Lower leg skin (tissue), 4 donors: ENCODE measurements around the gene ANO5. TPM values are rescaled to one million over a fixed set of nuclear protein-coding genes. Genes with fewer than 3 reads are reported as not detected.

ENCODE experiments used
- DNase-seq, 2 donors: peaks; one replicate each; pipeline ENCODE4 v3.0.0-alpha.2; 2019; ENCODE audit warnings: low spot score in 2 of 2
- H3K4me3 ChIP-seq: fragments of 200-600 bp; sonication (generic); 2 replicates; pipeline ENCODE4 v1.5.1; 2017; ENCODE audit warnings: mild to moderate bottlenecking, low read depth; ENCODE audit not compliant: poor library complexity, severe bottlenecking
- POLR2A ChIP-seq, 2 donors: fragments of 450-650 bp; IDR thresholded peaks; one replicate each; pipeline ENCODE4 v1.6.1; 2016 to 2017; ENCODE audit warnings: antibody characterized with exemption in 2 of 2, mild to moderate bottlenecking in 1 of 2, moderate library complexity in 1 of 2
- WGBS, 2 donors: methylation state at CpG; one replicate each; pipeline ENCODE4 v1.1.5; 2018; 5-methylcytosine and 5-hydroxymethylcytosine counted together
- intact Hi-C: fragments of 100-400 bp; cut with DNase I; formaldehyde crosslinking; loops from one replicate; pipeline ENCODE4 v1.15.0; 2023; ENCODE audit warnings: low total_unique reads
- total RNA-seq, 4 donors: library from RNA; depleted of rRNA; stranded (reverse); fragments of >200 nt; gene quantifications; one replicate each; pipeline ENCODE4 v1.1.0, GENCODE V29; 2016
- TF ChIP-seq, protein P1 (sequence below), 3 donors: fragments of 450-650 bp; IDR thresholded peaks; one replicate each; pipeline ENCODE4 v1.5.1; 2016; ENCODE audit warnings: antibody characterized with exemption in 3 of 3, mild to moderate bottlenecking in 3 of 3, moderate library complexity in 2 of 3

The ANO5 gene
- total RNA-seq, 4 donors from 2014 or later = 0.19 to 0.98 (median 0.71) TPM

DNA sequence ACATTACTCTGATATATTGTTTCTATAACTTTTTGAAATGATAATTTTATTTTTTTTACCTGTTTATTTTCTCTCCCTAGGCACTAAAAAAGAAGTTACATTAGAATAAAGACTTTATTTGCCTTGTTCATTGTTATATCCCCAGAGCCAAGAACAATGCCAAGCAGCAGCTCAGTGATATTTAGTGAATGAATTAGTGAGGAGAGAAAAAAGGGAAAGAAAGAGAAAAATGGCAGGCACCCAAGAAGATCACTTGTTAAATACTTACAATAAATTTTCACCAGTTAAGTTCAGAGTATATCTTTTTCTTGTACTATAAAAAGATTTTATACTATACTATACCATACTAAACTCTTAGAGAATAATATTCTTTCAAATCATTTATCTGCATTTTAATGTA is 13.3 kb upstream of the ANO5 start:
- DNase-seq = no peak
- intact Hi-C loops = no loop called here
- no peak for TF ChIP-seq POLR2A (IDR thresholded peaks at IDR 0.05)
- TF ChIP-seq, protein P1, sequence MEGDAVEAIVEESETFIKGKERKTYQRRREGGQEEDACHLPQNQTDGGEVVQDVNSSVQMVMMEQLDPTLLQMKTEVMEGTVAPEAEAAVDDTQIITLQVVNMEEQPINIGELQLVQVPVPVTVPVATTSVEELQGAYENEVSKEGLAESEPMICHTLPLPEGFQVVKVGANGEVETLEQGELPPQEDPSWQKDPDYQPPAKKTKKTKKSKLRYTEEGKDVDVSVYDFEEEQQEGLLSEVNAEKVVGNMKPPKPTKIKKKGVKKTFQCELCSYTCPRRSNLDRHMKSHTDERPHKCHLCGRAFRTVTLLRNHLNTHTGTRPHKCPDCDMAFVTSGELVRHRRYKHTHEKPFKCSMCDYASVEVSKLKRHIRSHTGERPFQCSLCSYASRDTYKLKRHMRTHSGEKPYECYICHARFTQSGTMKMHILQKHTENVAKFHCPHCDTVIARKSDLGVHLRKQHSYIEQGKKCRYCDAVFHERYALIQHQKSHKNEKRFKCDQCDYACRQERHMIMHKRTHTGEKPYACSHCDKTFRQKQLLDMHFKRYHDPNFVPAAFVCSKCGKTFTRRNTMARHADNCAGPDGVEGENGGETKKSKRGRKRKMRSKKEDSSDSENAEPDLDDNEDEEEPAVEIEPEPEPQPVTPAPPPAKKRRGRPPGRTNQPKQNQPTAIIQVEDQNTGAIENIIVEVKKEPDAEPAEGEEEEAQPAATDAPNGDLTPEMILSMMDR (IDR thresholded peaks at IDR 0.05) = no peak
- H3K4me3 ChIP-seq = no peak overlapping the region

DNA sequence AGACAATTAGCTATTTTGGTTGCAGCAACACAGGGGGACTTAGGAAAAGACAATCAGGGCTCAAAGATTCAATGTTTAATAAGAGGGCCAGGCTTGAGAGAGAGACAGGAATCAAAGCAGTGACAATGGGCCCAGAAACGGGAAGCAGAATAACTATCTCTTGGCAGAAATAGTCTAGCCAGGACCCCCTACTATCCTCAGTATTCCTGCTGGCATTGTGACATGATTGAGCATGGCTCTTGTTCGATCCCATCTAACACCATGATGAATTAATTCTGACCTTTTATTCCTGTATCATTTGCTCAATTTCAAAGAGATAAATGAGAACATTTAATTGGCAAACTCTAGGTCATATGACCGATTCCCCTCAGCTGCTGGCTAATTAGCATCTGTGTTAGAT is 12.8 kb upstream of the ANO5 start:
- intact Hi-C loops = no loop called here
- no peak overlapping the region for H3K4me3 ChIP-seq
- TF ChIP-seq, protein P1 (IDR thresholded peaks at IDR 0.05) = no peak
- no peak for TF ChIP-seq POLR2A (IDR thresholded peaks at IDR 0.05)
- DNase-seq = no peak
- WGBS, 2 donors = 74 to 75% methylated on average over 3 of the region's 3 CpGs

DNA sequence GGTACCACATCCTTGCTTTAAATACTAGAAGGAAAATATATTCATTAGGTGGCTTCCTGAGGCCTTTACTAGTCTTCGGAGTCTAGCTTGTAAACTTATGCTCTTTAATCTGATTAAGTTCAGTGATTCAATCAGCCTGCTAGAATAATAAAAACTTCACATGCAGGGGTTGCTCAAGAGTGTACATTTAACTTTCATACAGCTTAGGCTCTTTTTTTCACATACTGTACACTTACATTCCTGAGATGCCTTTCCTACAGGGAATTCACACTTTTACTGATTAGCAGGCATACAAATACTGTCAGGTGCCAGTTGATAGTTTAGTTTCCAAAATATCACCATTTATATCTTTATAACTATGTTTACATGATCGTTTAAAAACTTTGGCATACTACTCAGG is 3.2 kb upstream of the ANO5 start:
- intact Hi-C loops = no loop called here
- no peak for DNase-seq
- WGBS, 2 donors = 20 to 33% methylated on average over 2 of the region's 2 CpGs
- TF ChIP-seq, protein P1 (IDR thresholded peaks at IDR 0.05) = no peak
- TF ChIP-seq POLR2A (IDR thresholded peaks at IDR 0.05) = no peak
- no peak overlapping the region for H3K4me3 ChIP-seq

DNA sequence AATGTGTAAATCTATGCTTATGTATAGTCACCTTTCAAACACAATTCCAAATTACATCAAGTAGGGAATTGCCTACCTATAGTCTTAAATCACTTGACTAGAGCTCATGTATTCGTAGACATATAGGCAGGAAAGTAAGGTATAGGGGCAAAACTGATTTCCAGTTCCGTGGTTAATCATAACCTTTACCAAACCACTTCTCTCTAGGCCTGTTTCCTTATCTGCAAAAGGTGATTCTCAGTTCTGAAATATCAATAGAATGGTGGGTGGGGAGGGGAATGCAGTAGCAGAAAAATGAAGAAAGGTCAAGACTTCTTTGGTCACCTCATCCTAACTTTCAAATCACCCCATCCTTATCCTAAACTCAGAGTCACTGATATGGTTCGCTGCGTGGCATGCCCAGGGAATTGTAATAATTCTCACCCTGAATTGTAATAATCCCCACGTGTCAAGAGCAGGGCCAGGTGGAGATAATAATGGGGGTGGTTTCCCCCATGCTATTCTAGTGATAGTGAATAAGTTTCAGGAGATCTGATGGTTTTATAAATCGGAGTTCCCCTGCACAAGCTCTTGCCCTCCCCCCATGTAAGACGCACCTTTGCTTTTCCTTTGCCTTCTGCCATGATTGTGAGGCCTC is 1.9 kb upstream of the ANO5 start:
- WGBS, 2 donors = 82 to 89% methylated on average over 7 of the region's 7 CpGs
- TF ChIP-seq, protein P1 (IDR thresholded peaks at IDR 0.05) = no peak
- TF ChIP-seq POLR2A (IDR thresholded peaks at IDR 0.05) = no peak
- intact Hi-C loops = no loop called here
- DNase-seq = no peak
- no peak overlapping the region for H3K4me3 ChIP-seq

DNA sequence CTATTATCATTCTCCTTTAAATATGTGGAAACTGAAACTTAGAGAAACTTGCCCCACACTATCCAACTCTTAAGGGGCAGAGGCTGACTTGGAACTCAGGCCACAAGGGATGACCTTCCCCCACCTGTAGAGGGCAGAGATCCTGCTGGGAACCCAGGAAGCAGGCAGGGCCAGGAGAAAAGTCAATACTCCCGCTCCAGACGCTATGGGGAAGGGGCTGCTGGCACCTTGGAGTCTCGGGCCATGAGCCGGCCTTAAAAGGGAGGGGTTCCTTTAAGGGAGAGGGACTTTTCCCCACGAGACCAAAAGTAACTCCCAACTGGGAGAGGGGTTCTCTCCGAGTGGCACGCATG is 620 bp upstream of the ANO5 start:
- WGBS, 2 donors = 8 to 10% methylated on average over 7 of the region's 7 CpGs
- intact Hi-C loops = no loop called here
- DNase-seq = no peak
- TF ChIP-seq, protein P1 (IDR thresholded peaks at IDR 0.05) = no peak
- no peak for TF ChIP-seq POLR2A (IDR thresholded peaks at IDR 0.05)
- peak overlapping the region; percentile 44 for H3K4me3 ChIP-seq
